Subcutaneous adipose tissue (tissue), 4 donors: ENCODE results near the gene NCAPG2. TPM values are rescaled to one million over a fixed set of nuclear protein-coding genes. Genes with fewer than 3 reads are reported as not detected.

Experiments used
- total RNA-seq, 4 donors: library from RNA; depleted of rRNA; stranded (reverse); fragments of >200 nt; gene quantifications; one replicate each; pipeline ENCODE4 v1.1.0, GENCODE V29; 2016
- TF ChIP-seq, protein P1 (sequence below): fragments of 450-650 bp; IDR thresholded peaks from one replicate; pipeline ENCODE4 v1.5.1; 2016; ENCODE audit warnings: low read depth, mild to moderate bottlenecking, control low read depth, antibody characterized with exemption, moderate library complexity

NCAPG2 gene
- total RNA-seq, 4 donors from 2014 or later, result 8.2 to 13.4 (median 11.3) TPM

GRCh38 chr7:158733220-158733519 is 28.6 kb upstream of the NCAPG2 start:
- TF ChIP-seq, protein P1, sequence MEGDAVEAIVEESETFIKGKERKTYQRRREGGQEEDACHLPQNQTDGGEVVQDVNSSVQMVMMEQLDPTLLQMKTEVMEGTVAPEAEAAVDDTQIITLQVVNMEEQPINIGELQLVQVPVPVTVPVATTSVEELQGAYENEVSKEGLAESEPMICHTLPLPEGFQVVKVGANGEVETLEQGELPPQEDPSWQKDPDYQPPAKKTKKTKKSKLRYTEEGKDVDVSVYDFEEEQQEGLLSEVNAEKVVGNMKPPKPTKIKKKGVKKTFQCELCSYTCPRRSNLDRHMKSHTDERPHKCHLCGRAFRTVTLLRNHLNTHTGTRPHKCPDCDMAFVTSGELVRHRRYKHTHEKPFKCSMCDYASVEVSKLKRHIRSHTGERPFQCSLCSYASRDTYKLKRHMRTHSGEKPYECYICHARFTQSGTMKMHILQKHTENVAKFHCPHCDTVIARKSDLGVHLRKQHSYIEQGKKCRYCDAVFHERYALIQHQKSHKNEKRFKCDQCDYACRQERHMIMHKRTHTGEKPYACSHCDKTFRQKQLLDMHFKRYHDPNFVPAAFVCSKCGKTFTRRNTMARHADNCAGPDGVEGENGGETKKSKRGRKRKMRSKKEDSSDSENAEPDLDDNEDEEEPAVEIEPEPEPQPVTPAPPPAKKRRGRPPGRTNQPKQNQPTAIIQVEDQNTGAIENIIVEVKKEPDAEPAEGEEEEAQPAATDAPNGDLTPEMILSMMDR, result no peak

GRCh38 chr7:158732494-158733219 is 28.1 kb upstream of the NCAPG2 start:
- TF ChIP-seq, protein P1, result no peak

DNA sequence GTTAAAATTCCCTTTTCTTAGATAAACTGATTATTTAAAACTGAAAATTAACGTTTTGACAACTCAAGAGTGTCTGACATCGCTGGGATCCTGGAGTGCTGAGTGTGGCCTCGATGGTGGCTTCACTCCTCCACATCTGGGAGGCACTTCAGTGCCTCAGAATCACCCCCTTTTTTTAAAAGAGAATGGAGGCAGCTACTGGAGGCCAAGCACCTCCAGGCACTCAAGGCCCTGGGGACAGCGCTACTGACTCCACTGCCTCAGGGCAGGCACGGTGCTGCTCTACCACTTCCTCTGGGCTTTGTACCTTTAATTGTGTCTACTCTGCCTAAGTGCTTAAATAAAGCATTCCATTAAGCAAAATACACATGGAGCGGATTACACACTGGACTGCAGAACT is 27.2 kb upstream of the NCAPG2 start:
- TF ChIP-seq, protein P1, result no peak

GRCh38 chr7:158730383-158731346 is 26.1 kb upstream of the NCAPG2 start:
- TF ChIP-seq, protein P1, result no peak

DNA sequence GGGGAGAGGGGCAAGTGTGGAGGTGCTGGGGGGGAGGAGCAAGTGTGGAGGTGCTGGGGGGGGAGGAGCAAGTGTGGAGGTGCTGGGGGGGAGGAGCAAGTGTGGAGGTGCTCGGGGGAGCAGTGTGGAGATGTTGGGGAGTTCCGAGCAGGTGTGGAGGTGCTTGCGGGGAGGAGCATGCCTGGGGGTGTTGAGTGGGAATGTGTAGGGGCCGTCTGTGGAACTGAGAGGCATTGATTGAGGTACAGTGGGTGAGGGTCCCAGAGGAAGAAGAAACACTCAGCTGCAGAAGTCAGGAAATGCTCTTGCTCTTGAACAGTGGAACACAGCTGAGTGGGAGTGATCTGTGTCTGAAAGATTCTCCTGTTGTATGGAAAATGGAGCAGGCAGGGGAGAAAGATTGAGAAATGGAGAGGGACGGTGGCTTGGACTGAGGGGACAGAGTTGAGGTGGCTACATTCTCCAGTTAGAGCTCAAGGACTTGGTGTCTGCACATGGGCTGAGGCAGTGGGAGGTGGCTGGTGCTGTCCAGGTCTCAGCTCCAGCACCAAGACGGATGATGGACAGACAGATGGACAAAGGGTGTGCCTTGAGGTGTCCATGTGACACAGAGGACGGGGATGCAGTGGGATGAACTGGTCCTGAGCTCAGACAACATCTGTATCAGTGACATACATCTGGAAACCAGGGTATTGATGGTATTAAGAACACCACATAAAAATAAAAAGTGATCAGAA is 25.2 kb upstream of the NCAPG2 start:
- TF ChIP-seq, protein P1, result no peak

DNA sequence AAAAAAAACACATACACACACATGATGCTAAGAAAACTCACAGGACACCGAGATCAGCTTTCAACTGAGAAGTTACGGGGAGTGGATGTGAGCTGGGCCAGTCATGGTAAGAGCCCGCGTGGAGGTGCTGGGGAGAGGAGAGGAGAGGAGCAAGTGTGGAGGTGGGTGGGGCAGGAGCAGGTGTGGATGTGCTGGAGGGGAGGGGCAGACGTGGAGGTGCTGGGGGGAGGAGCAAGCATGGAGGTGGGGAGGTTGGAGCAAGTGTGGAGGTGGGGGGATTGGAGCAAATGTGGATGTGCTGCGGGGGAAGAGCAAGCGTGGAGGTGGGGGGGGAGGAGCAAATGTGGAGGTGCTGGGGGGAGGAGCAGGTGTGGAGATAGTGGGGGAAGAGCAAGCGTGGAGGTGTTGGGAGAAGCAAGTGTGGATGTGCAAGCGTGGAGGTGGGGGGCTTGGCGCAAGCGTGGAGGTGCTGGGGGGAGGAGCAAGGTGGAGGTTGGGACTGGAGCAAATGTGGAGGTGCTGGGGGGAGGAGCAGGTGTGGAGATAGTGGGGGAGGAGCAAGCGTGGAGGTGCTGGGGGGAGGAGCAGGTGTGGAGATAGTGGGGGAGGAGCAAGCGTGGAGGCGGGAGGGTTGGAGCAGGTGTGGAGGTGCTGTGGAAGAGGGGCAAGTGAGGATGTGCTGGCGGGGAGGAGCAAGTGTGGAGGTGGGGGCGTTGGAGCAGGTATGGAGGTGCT is 24.5 kb upstream of the NCAPG2 start:
- TF ChIP-seq, protein P1, result no peak
